Measurements from ENCODE around the gene OR1A1. TPM values are rescaled to one million over a fixed set of nuclear protein-coding genes. Genes with fewer than 3 reads are reported as not detected.

OR1A1 gene
- total RNA-seq (2021) (not detected in 2 replicates), Bru-seq, nascent RNA (not detected), BruChase-seq, experiment 1, labeled RNA remaining after a 2-hour chase (not detected), BruChase-seq, experiment 2, labeled RNA remaining after a 6-hour chase (not detected)
- long read RNA-seq, result 0 reads

DNA sequence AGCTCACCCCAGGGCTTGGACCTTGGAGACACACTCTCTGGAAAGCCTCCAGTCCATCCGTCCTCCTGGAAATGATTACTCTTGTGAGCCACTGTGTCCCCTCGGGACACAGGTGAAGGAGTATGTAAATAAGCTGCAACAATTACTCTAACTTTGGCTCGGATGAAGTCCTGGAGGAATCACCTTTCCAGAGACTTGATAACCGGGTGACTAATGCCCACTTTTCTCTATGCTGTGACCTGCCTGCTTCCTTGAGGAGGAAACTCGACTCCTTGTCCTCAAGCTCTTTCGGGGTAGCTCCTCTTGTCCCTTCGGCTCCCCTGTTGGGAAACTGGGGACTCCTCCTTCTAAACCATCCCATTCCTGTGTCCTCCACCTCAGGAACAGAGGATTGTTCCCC, at the start of gene OR1A1:
OR1A1 (plus strand) TSS at position 301 of the 400 bp plus-strand sequence. CDS start 7,954 bp downstream, outside the sequence.
- intact Hi-C loops (cut with micrococcal nuclease; ENCODE audit: unreplicated experiment), result no loop called here
- no peaks in the 10 kb centered on the region for H3K79me2 ChIP-seq (ENCODE audit: low read depth)
- ChIA-PET POLR2A (ENCODE audit: unreplicated experiment) (no interaction called here), CTCF (no interaction called here)
- H3K9me3 ChIP-seq (ENCODE audit: insufficient read depth, low read depth), result no peaks in the 10 kb centered on the region
- H3K4me2 ChIP-seq, result no peak within 1 kb of the TSS
- DNase-seq, result no peak
- no peak for TF ChIP-seq CTCF (conservative IDR thresholded peaks at IDR 0.05)
- no peak for TF ChIP-seq EZH2 (IDR thresholded peaks at IDR 0.05; ENCODE audit: low read depth)
- no TSS peak for BruUV-seq (replicated peaks)
- no peak within 1 kb of the TSS for H3K27ac ChIP-seq
- no peaks in the 10 kb centered on the region for H3F3A ChIP-seq (ENCODE audit: insufficient read depth, low read depth)
- no peaks in the 10 kb centered on the region for H3K4me1 ChIP-seq (replicated peaks; ENCODE audit: insufficient read depth)
- H3K27me3 ChIP-seq (ENCODE audit: insufficient read depth, low read depth), result peaks cover 71% of the 10 kb centered on the region
- no peaks in the 10 kb centered on the region for H4K20me1 ChIP-seq (ENCODE audit: insufficient read depth)
- no peaks in the 10 kb centered on the region for H3K36me3 ChIP-seq (ENCODE audit: low read depth)
- H3K9me2 ChIP-seq (ENCODE audit: insufficient read depth), result no peaks in the 10 kb centered on the region
- no peak within 1 kb of the TSS for H3K4me3 ChIP-seq
- H2AFZ ChIP-seq, result no peak within 1 kb of the TSS

- BruUV-seq (replicated peaks), result no TSS peak
- no peaks in the 10 kb centered on the region for H3K36me3 ChIP-seq (ENCODE audit: low read depth)
- no peak overlapping the region for H3K27ac ChIP-seq
- no peaks in the 10 kb centered on the region for H3K79me2 ChIP-seq (ENCODE audit: low read depth)
- no peaks in the 10 kb centered on the region; the same call in 1 of the 2 replicates for H4K20me1 ChIP-seq (ENCODE audit: insufficient read depth)
- H3F3A ChIP-seq (ENCODE audit: insufficient read depth, low read depth), result no peaks in the 10 kb centered on the region
- no peak for DNase-seq
- TF ChIP-seq EZH2 (IDR thresholded peaks at IDR 0.05; ENCODE audit: low read depth) (no peak), CTCF (conservative IDR thresholded peaks at IDR 0.05) (no peak)
- no peaks in the 10 kb centered on the region for H3K9me2 ChIP-seq (ENCODE audit: insufficient read depth)
- H3K4me3 ChIP-seq, result no peak overlapping the region
- ChIA-PET POLR2A (ENCODE audit: unreplicated experiment) (no interaction called here), CTCF (no interaction called here)
- intact Hi-C loops (cut with micrococcal nuclease; ENCODE audit: unreplicated experiment), result no loop called here
- H3K9me3 ChIP-seq (ENCODE audit: insufficient read depth, low read depth), result no peaks in the 10 kb centered on the region
- H3K4me1 ChIP-seq (replicated peaks; ENCODE audit: insufficient read depth), result no peaks in the 10 kb centered on the region
- no peak overlapping the region for H2AFZ ChIP-seq
- H3K4me2 ChIP-seq, result no peak overlapping the region
- H3K27me3 ChIP-seq (ENCODE audit: insufficient read depth, low read depth), result peaks cover 55% of the 10 kb centered on the region
These were observed 39.9 kb upstream of the OR1A1 start for GRCh38 chr17:3167574-3167973.

DNA sequence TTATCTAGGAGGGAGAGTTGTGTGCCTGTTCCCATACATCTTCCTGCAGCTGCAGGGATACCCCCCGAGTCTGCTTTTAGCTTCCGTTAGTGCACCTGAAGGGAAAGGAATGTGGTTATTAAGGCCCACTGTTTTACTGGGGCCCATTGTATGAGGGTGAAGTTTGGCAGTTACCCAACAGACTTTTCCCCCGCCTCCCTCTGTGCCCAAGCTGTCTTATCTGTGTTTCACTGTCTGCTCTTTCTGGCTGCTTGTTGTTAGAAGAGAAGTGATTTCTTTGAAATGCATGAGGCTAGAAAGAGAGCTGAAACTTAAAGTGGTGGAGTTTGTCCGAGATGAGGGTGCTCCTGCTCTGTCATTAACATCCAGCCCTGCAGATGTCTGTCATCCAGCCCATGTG, 17.5 kb upstream of the OR1A1 start:
- H3K36me3 ChIP-seq (ENCODE audit: low read depth), result no peaks in the 10 kb centered on the region
- POLR2A ChIA-PET (ENCODE audit: unreplicated experiment), result no interaction called here
- peaks cover 46% of the 10 kb centered on the region for H3K27me3 ChIP-seq (ENCODE audit: insufficient read depth, low read depth)
- no peak overlapping the region for H3K27ac ChIP-seq
- no peaks in the 10 kb centered on the region for H3K9me2 ChIP-seq (ENCODE audit: insufficient read depth)
- no TSS peak for BruUV-seq (replicated peaks)
- no peak overlapping the region for H3K4me3 ChIP-seq
- H4K20me1 ChIP-seq (ENCODE audit: insufficient read depth), result no peaks in the 10 kb centered on the region
- no peaks in the 10 kb centered on the region for H3F3A ChIP-seq (ENCODE audit: insufficient read depth, low read depth)
- CTCF ChIA-PET, result no interaction called here
- H3K79me2 ChIP-seq (ENCODE audit: low read depth), result no peaks in the 10 kb centered on the region
- no peaks in the 10 kb centered on the region for H3K4me1 ChIP-seq (replicated peaks; ENCODE audit: insufficient read depth)
- TF ChIP-seq EZH2 (IDR thresholded peaks at IDR 0.05; ENCODE audit: low read depth) (no peak), CTCF (conservative IDR thresholded peaks at IDR 0.05) (no peak)
- no peak overlapping the region for H3K4me2 ChIP-seq
- no peaks in the 10 kb centered on the region for H3K9me3 ChIP-seq (ENCODE audit: insufficient read depth, low read depth)
- intact Hi-C loops (cut with micrococcal nuclease; ENCODE audit: unreplicated experiment), result no loop called here
- DNase-seq, result no peak
- no peak overlapping the region for H2AFZ ChIP-seq
